GM12874 (cell line): Measurements from ENCODE around the gene SETD6.

Experiments used
- CTCF ChIP-seq: IDR thresholded peaks from 2 replicates; pipeline ENCODE4 v1.5.1; 2011; ENCODE audit warnings: low read depth, mild to moderate bottlenecking, control low read depth, low read length, moderate library complexity; ENCODE audit not compliant: insufficient read depth

Gene SETD6

DNA sequence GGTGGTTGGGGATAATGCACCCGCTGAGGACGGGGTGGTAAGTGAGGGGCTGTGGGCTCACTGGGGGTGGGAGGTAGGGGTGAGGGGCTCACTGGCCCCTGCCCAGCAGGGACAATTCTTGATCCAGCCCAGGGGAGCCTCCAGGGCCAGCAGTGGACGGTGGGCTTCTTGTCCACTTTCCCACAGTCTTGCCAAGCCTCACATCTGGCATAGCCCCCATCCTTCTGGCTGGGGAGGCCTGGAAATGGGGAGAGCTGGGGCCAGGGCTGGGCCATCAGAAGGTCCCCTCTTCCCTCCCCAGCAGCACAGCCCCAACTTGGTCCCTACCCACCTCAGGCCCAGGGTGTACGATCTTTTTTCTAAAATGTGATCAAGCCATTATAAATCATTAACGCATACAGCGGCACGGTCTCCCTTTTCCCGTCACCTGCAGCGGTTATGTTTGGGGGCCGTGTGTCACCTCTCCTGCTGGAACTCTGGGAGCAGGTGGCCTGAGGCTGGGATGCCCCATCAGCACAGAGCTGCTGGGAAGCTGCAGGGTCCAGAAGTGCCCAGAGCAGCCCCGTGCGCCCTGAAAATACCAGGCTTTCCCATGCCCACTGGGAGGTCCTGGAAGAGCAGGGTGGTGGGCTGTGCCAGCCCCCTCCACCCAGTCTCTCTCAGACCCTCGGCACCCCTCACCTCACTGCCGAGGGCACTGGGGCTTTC is 7.2 kb upstream of the SETD6 start:
- TF ChIP-seq CTCF, result no peak

DNA sequence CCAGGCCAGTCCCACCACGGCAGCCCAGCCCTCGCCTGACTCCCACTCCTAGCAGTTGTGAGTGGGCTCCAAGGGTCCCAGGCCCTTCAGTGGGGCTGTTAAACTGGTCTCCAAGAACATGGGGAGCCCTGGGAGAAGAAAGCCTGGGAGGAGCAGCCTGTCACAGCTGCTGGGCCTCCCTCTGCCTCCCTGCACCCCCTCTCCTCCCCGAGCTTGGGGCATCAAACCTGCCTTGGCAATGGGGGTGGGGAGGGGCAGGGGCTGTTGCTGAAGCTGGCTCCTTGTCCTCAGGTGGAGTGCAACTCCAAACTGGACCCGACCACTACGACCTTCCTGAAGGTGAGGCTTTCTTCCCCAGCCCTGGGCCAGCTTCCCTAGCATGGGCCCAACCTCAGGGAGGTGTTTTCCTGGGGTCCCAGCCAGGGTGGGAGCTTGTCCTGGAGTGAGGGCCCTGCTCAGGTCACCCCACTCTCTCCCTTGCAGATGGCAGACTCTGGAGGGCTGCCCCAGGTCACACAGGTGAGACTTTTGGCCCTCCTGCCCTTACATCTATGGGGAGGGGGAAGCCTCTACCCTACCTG is 6.6 kb upstream of the SETD6 start:
- no peak for TF ChIP-seq CTCF

DNA sequence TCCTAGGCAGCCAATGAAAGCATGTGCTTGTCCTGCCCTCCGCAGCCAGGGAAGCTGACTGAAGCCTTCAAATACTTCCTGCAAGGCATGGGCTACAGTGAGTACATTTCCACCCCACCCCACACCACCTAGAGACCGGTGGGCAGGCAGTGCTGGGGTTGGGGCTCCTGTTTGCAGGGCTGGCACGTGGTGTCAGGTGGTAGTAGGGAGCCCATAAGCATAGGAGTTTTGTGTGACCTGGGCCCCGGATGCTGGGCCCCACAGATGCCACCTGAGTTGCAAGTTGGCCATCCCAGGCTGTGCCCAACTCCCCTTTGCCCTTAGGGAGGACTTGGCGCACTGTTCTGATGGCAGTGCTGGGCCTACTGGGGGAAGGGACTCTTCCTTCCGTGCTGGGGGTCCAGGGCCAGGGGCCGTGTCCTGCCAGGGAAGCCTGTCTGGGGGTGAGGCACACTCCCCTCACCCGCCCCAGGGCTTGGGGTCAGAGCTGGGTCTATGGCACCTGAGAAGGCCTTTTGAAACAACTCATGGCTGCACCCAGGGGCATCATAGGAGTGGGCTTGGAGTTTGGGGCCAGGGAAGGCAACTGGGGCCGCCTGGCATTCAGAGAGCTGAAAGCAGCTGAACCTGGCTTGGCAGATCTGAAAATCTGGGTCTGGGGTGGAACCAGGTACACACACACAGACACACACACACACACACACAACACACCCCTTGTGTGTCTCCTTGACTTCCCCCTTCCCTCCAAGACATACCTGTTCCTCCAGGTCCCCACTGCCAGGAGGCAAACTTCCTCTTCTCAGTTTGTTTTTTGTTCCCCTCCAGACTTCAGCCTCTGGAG is 5.8 kb upstream of the SETD6 start:
- TF ChIP-seq CTCF, result no peak

- TF ChIP-seq CTCF, result no peak
Observed at GRCh38 chr16:58510097-58510775, 5.1 kb upstream of the SETD6 start.

- TF ChIP-seq CTCF, result no peak
Observed at GRCh38 chr16:58510776-58511628, 4.3 kb upstream of the SETD6 start.

DNA sequence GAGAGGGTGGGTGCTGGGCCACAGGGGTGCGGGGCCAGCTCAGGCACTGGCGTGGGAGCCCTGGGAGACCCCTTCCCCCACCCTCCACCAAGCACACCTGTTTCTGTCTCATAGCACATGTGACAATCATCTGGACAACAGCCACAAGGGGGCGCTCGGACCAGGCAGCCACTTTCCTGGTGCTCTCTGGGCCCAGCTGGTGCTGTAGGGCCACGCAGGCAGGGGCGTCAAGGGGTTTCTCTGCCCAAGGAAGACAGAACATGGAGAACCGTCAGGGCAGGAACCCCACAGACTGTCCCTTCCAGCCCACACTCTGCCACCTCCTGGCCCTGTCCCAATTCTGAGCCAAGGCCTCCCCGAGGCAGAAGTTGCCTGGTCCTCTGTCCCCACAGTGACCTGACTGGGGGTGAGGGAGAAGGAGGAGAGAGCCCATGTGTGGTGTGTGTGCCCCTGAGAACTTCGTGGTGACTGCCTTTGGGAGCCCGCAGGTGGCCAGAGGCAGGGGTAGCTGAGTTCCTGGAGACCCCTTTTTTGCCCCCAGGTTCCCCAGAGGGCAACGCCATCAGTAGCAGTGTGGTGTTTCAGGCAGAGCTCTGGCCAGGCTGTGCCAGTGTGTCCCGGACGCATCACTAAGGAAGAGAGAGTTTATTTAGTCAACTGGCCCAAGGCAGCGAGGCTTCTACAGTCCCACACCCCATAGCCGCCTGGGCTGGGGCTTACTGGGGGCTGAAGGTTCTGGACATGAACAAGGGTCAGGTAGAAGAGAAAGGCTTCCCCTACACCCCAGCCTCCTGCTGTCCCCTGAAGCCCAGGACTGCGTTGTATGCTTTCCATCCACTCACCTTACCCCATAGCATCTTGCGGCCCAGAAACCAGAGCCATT is 3.1 kb upstream of the SETD6 start:
- TF ChIP-seq CTCF, result peak; percentile 83
